Cardiac muscle cell (in vitro differentiated cells and primary cell): ENCODE results near the gene KCNK18. TPM values are rescaled to one million over a fixed set of nuclear protein-coding genes. Genes with fewer than 3 reads are reported as not detected.
A peak's percentile ranks its signal among the peaks of the same experiment; 100 is the strongest.

Experiments used
- DNase-seq, 2 donors: peaks; one replicate each; pipeline versions ENCODE4 v3.0.0 to v3.0.0-alpha.2; 2010 to 2017; ENCODE audit warnings: low read depth in 1 of 2, low spot score in 1 of 2
- H3K27ac ChIP-seq: fragments of 200-600 bp; sonication (generic); 2 replicates; pipeline ENCODE4 v1.5.1; 2016
- H3K27me3 ChIP-seq: fragments of 200-600 bp; sonication (generic); 2 replicates; pipeline ENCODE4 v1.6.0; 2016; ENCODE audit warnings: control low read depth
- H3K36me3 ChIP-seq: fragments of 200-600 bp; sonication (generic); 2 replicates; pipeline ENCODE4 v1.5.1; 2016; ENCODE audit warnings: control low read depth
- H3K4me1 ChIP-seq: fragments of 200-600 bp; sonication (generic); 2 replicates; pipeline ENCODE4 v1.8.1; 2017; ENCODE audit warnings: low read depth, mild to moderate bottlenecking, mixed run types
- H3K4me3 ChIP-seq: fragments of 200-600 bp; sonication (generic); 2 replicates; pipeline ENCODE4 v1.5.1; 2016; ENCODE audit warnings: mild to moderate bottlenecking
- H3K9me3 ChIP-seq: fragments of 200-600 bp; sonication (generic); 2 replicates; pipeline ENCODE4 v1.5.1; 2017; ENCODE audit warnings: low read depth, mild to moderate bottlenecking, control low read depth
- polyA plus RNA-seq: library from polyadenylated mRNA; unstranded; fragments of >200 nt; fragmentation: Nextera tagmentation; extraction: Ambion mirVana; gene quantifications from 2 replicates; pipeline ENCODE4 v1.2.1, GENCODE V29; 2016
- total RNA-seq: library from RNA; depleted of rRNA; stranded (reverse); fragments of >200 nt; gene quantifications from 2 replicates; pipeline ENCODE4 v1.2.3, GENCODE V29; 2016
- TF ChIP-seq, protein P1 (sequence below): IDR thresholded peaks from 2 replicates; pipeline ENCODE4 v1.5.1; 2012; ENCODE audit warnings: low read depth, mild to moderate bottlenecking, low read length

KCNK18 gene
- total and polyA plus RNA-seq, 2 experiments from 2014 or later: not detected

DNA sequence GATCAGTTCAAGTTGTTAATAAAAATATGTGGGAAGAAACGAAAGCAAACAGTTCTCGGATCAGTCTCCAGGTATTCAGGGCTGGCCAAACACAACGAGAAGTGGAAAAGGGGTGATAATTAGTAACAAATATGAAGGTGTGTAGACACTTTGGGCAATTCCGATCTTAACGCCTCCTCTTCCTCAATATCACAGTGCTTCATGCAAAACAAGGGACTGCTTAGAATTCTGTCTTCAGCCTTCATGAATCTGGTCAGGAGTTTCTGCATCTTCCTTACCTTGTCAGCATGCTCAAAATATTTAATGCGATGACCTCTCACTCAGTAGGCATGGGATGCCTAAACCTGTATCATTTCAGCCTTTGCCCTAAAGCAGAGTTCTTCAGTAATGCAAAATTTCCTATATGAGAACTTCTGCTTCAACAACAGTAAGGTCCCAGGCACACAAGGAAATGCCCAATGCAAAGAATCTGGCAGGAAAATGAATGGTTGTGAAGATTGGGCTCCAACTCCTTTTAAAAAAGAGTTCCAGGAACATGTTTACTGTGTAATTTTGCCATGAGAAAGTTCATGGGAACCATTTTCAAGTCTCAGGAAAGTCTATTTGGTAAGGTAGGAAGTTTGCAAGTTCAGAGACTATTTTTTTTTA lies 35.8 kb upstream of the KCNK18 start:
- Histone ChIP-seq H3K4me1 (no peaks in the 10 kb centered on the region), H3K36me3 (no peaks in the 10 kb centered on the region), H3K9me3 (no peaks in the 10 kb centered on the region), H3K4me3 (no peak overlapping the region), H3K27ac (no peak overlapping the region), H3K27me3 (peaks cover 100% of the 10 kb centered on the region)
- TF ChIP-seq, protein P1, sequence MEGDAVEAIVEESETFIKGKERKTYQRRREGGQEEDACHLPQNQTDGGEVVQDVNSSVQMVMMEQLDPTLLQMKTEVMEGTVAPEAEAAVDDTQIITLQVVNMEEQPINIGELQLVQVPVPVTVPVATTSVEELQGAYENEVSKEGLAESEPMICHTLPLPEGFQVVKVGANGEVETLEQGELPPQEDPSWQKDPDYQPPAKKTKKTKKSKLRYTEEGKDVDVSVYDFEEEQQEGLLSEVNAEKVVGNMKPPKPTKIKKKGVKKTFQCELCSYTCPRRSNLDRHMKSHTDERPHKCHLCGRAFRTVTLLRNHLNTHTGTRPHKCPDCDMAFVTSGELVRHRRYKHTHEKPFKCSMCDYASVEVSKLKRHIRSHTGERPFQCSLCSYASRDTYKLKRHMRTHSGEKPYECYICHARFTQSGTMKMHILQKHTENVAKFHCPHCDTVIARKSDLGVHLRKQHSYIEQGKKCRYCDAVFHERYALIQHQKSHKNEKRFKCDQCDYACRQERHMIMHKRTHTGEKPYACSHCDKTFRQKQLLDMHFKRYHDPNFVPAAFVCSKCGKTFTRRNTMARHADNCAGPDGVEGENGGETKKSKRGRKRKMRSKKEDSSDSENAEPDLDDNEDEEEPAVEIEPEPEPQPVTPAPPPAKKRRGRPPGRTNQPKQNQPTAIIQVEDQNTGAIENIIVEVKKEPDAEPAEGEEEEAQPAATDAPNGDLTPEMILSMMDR: no peak
- DNase-seq: no peak

DNA sequence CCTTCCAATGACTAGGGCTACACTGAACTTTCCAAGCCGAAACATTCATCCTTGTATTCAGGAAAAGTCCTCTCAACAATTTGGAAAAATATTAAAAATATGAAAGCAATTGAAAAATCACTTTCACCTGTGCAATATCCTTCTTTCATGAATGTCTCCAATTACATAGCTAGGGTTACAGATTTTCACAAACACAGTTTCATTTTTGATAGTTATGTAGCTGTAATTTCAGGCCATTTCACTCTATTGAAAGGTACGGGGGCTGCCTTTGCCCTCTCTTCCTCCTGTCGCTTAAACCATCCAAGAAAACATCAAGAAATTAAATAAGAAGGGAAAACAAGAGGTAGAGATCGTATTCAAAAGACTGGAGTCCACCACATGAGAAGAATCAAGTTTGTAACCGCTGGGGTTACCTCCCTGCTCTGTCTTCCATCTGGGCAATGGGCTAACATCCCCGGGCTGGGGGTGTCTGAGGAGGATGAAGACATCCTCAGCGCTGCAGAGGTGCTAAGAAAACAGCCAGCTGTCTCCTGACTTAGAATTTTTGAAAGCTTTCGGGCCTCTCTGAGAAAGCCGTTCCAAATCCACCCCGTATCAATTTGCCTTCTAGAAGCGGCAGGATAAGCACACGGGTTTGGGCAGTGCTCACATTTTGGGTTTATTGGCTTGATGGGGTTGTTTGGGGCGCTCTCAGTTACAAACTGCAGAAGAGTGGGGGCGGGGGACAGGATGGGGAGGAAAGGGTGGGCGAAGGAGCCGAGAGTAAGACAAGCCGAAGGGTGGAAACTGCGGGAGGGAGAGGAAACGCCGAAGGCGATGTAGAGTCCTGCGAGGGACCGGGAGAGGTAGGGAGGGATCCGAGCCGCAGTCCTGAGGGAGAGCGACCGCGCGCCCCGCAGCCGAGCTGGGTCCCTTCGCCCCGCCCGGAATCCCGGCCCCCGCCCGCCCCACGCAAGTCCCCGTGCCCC lies 34.9 kb upstream of the KCNK18 start:
- Histone ChIP-seq H3K36me3 (no peaks in the 10 kb centered on the region), H3K4me3 (peak overlapping the region; percentile 28), H3K27ac (no peak overlapping the region), H3K9me3 (no peaks in the 10 kb centered on the region), H3K27me3 (peaks cover 100% of the 10 kb centered on the region), H3K4me1 (no peaks in the 10 kb centered on the region)
- DNase-seq: no peak
- TF ChIP-seq, protein P1: no peak

DNA sequence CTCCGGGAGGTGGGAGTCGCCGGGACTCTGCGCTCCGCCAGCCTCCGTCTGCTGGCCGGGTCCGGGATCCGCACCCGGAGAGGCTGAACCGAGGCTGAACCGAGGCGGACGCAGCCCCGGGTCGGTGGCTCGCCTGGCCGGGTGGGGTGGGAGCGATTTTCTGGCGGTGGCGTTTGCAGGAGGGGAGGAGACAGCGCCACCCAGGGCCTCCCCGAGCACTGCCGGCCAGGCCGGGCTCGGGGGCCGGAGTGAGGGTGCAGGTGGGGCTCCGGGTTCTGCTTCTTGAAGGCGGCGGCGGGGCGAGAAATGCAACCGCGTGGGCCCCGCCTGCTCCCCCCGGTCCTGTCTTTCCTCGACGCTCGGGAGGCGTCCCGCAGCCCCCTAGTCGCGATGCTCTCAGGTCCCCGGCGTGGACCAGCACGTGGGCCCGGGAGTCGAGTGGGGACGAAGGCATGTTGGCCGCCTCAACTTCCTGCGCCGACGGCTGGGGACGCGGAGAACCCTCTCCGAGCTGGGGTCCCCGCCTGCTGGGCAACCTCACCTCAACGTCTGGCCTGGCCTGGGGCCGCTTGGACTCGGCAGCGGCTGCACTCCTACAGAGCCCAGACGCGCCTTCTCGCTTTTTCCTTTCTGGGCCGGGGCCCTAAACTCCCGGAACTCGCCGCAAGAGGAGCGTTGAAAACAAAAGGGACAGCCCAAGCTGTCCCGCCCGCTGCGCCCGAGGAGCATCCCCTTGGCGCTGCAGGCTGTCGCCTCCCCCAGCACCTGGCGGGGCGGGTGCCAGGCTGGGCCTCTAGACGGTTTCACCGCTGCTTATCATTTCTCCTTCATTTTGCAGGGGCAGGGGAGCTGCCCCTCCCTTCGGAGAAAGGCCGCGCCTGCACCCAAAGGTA lies 34.0 kb upstream of the KCNK18 start:
- DNase-seq: peak in 1 of 2 donors; percentile 51
- H3K27ac ChIP-seq: no peak overlapping the region
- H3K36me3 ChIP-seq: no peaks in the 10 kb centered on the region
- peak overlapping the region; percentile 28 for H3K4me3 ChIP-seq
- H3K4me1 ChIP-seq: no peaks in the 10 kb centered on the region
- TF ChIP-seq, protein P1: no peak
- H3K27me3 ChIP-seq: peaks cover 100% of the 10 kb centered on the region
- no peaks in the 10 kb centered on the region for H3K9me3 ChIP-seq

DNA sequence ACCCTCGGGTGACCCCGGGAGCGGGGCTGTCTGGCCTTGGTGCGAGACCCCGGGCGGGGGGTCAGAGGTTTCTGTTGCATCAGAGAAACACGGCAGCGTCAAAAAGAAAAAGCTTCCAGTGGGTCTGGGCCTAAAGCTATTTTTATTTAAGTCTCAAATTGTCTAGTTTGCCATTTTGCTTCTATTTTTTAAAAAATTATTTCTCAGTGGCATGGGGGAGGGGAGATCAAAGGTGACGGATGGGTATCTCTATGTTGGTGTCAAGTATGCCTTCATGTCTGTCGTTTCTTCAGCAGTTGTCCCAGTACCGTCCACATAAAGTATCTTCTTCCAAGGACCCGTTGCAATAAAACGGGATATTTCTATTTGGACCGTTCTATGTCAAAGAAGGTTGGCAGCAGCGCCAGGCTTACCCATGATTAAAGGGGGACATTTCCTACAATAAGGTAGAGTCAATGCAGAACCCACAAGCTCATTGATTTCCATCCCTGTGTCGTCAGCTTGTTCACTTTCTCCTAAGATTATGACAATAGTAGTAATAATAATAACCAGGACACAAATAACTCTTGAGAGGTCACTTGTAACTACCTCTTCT lies 33.2 kb upstream of the KCNK18 start:
- DNase-seq: no peak
- Histone ChIP-seq H3K4me1 (no peaks in the 10 kb centered on the region), H3K9me3 (no peaks in the 10 kb centered on the region), H3K27me3 (peaks cover 100% of the 10 kb centered on the region), H3K27ac (no peak overlapping the region), H3K36me3 (no peaks in the 10 kb centered on the region), H3K4me3 (no peak overlapping the region)
- TF ChIP-seq, protein P1: no peak
